ENCODE results near the gene SFTA2. TPM values are rescaled to one million over a fixed set of nuclear protein-coding genes. Genes with fewer than 3 reads are reported as not detected.
"Not testable (repeated sequence)": the region's sequence is repeated elsewhere in the genome, so short reads cannot be mapped to it uniquely, and the experiment has no call there.

Gene SFTA2
- polyA plus RNA-seq, 1 donor from 2014 or later = 0.60 TPM

- Mint-ChIP-seq H3K36me3 (peaks cover 2% of the 10 kb centered on the region), H3K9me3 (no peaks in the 10 kb centered on the region), H3K4me3 (peak overlapping the region in 3 of 4 donors; percentile 80 to 96 (median 94)), H3K4me1 (peaks cover 15 to 22% (median 22%) of the 10 kb centered on the region in 3 donors), H3K27me3 (no peaks in the 10 kb centered on the region), H3K27ac (peak overlapping the region in 2 of 3 donors; percentile 76 to 90)
Observed at GRCh38 chr6:30912746-30913520, 19.0 kb downstream of the SFTA2 start.

- H3K36me3 Mint-ChIP-seq, H3K27me3 Mint-ChIP-seq, H3K27ac Mint-ChIP-seq, H3K9me3 Mint-ChIP-seq: not testable (repeated sequence)
- Mint-ChIP-seq H3K4me1 (peaks cover 19 to 23% (median 22%) of the 10 kb centered on the region in 3 donors), H3K4me3 (peak overlapping the region in 1 of 4 donors; percentile 96)
Observed at GRCh38 chr6:30910473-30910872, 21.5 kb downstream of the SFTA2 start.

- H3K9me3 Mint-ChIP-seq = no peaks in the 10 kb centered on the region
Observed at GRCh38 chr6:30908700-30909099, 23.3 kb downstream of the SFTA2 start.

GRCh38 chr6:30907758-30908591 is 24.0 kb downstream of the SFTA2 start, which contains the start of gene GTF2H4:
Gene GTF2H4, plus strand, starts transcription at chr6:30908207.
- no peaks in the 10 kb centered on the region for H3K9me3 Mint-ChIP-seq
- no peaks in the 10 kb centered on the region for H3K27me3 Mint-ChIP-seq
- H3K4me3 Mint-ChIP-seq = peak within 1 kb of the TSS; percentile 96 to 99 (median 99)
- peaks cover 14 to 19% (median 18%) of the 10 kb centered on the region in 3 donors for H3K4me1 Mint-ChIP-seq
- peaks cover 2% of the 10 kb centered on the region for H3K36me3 Mint-ChIP-seq
- H3K27ac Mint-ChIP-seq = peak within 1 kb of the TSS; percentile 40 to 64 (median 61)

More at GRCh38 chr6:30908700-30909099, 23.3 kb downstream of the SFTA2 start:
- Mint-ChIP-seq H3K4me3 (peak overlapping the region; percentile 96 to 99 (median 99)), H3K27me3 (no peaks in the 10 kb centered on the region), H3K27ac (no peak overlapping the region), H3K36me3 (peaks cover 2% of the 10 kb centered on the region), H3K4me1 (peaks cover 17 to 18% (median 18%) of the 10 kb centered on the region in 3 donors)

- not testable (repeated sequence) for H3K36me3 Mint-ChIP-seq, H3K9me3 Mint-ChIP-seq, H3K27me3 Mint-ChIP-seq
- Mint-ChIP-seq H3K27ac (peak overlapping the region in 1 of 3 donors; percentile 14), H3K4me3 (peak overlapping the region; percentile 96 to 99 (median 99)), H3K4me1 (peaks cover 20 to 25% (median 23%) of the 10 kb centered on the region in 3 donors)
Observed at GRCh38 chr6:30907290-30907757, 24.6 kb downstream of the SFTA2 start.

GRCh38 chr6:30903236-30903635 is 28.7 kb downstream of the SFTA2 start:
- no peaks in the 10 kb centered on the region for H3K27me3 Mint-ChIP-seq
- H3K4me3 Mint-ChIP-seq = peak overlapping the region in 2 of 4 donors; percentile 5 to 27
- no peaks in the 10 kb centered on the region for H3K9me3 Mint-ChIP-seq
- no peak overlapping the region for H3K27ac Mint-ChIP-seq
- H3K36me3 Mint-ChIP-seq = no peaks in the 10 kb centered on the region
- H3K4me1 Mint-ChIP-seq = peaks cover 15 to 19% (median 19%) of the 10 kb centered on the region in 3 donors

- H3K9me3 Mint-ChIP-seq = no peaks in the 10 kb centered on the region
- H3K4me3 Mint-ChIP-seq = peak overlapping the region in 3 of 4 donors; percentile 5 to 87 (median 5)
- H3K27ac Mint-ChIP-seq = peak overlapping the region in 2 of 3 donors; percentile 8 to 77
- H3K36me3 Mint-ChIP-seq = no peaks in the 10 kb centered on the region
- peaks cover 10 to 15% (median 15%) of the 10 kb centered on the region in 3 donors for H3K4me1 Mint-ChIP-seq
- H3K27me3 Mint-ChIP-seq = no peaks in the 10 kb centered on the region
Observed at GRCh38 chr6:30902709-30903108, 29.3 kb downstream of the SFTA2 start.

GRCh38 chr6:30902196-30902595 is 29.8 kb downstream of the SFTA2 start:
- peak overlapping the region in 3 of 4 donors; percentile 5 to 87 (median 5) for H3K4me3 Mint-ChIP-seq
- peaks cover 9 to 14% (median 12%) of the 10 kb centered on the region in 3 donors for H3K4me1 Mint-ChIP-seq
- H3K36me3 Mint-ChIP-seq, H3K9me3 Mint-ChIP-seq, H3K27me3 Mint-ChIP-seq: not testable (repeated sequence)
- H3K27ac Mint-ChIP-seq = peak overlapping the region in 2 of 3 donors; percentile 8 to 77

GRCh38 chr6:30901436-30901835 is 30.5 kb downstream of the SFTA2 start:
- no peak overlapping the region for H3K27ac Mint-ChIP-seq
- H3K4me1 Mint-ChIP-seq = peaks cover 9 to 12% (median 11%) of the 10 kb centered on the region in 3 donors
- no peaks in the 10 kb centered on the region for H3K9me3 Mint-ChIP-seq
- no peaks in the 10 kb centered on the region for H3K36me3 Mint-ChIP-seq
- H3K4me3 Mint-ChIP-seq = no peak overlapping the region
- H3K27me3 Mint-ChIP-seq = no peaks in the 10 kb centered on the region

GRCh38 chr6:30900863-30901417 is 31.0 kb downstream of the SFTA2 start:
- no peaks in the 10 kb centered on the region for H3K9me3 Mint-ChIP-seq
- H3K4me3 Mint-ChIP-seq = no peak overlapping the region

GRCh38 chr6:30898750-30899360 is 33.1 kb downstream of the SFTA2 start:
- H3K27ac Mint-ChIP-seq = peak overlapping the region in 1 of 3 donors; percentile 53
- peaks cover 6% of the 10 kb centered on the region for H3K36me3 Mint-ChIP-seq
- no peaks in the 10 kb centered on the region for H3K9me3 Mint-ChIP-seq
- H3K4me3 Mint-ChIP-seq = no peak overlapping the region
- peaks cover 9 to 13% (median 12%) of the 10 kb centered on the region in 3 donors for H3K4me1 Mint-ChIP-seq
- no peaks in the 10 kb centered on the region for H3K27me3 Mint-ChIP-seq

More at GRCh38 chr6:30900863-30901417, 31.0 kb downstream of the SFTA2 start:
- H3K4me1 Mint-ChIP-seq = peaks cover 9 to 12% (median 11%) of the 10 kb centered on the region in 3 donors
- H3K27me3 Mint-ChIP-seq = no peaks in the 10 kb centered on the region
- peak overlapping the region in 1 of 3 donors; percentile 31 for H3K27ac Mint-ChIP-seq
- H3K36me3 Mint-ChIP-seq = no peaks in the 10 kb centered on the region

- peaks cover 6% of the 10 kb centered on the region for H3K36me3 Mint-ChIP-seq
- no peak overlapping the region for H3K4me3 Mint-ChIP-seq
Observed at GRCh38 chr6:30897882-30898281, 34.1 kb downstream of the SFTA2 start.

GRCh38 chr6:30896541-30896940 is 35.4 kb downstream of the SFTA2 start:
- Mint-ChIP-seq H3K9me3 (no peaks in the 10 kb centered on the region), H3K4me1 (peaks cover 0 to 4% (median 0%) of the 10 kb centered on the region in 3 donors), H3K4me3 (no peak overlapping the region), H3K27ac (no peak overlapping the region), H3K27me3 (peaks cover 3% of the 10 kb centered on the region), H3K36me3 (peaks cover 8% of the 10 kb centered on the region)

More at GRCh38 chr6:30897882-30898281, 34.1 kb downstream of the SFTA2 start:
- no peaks in the 10 kb centered on the region for H3K27me3 Mint-ChIP-seq
- peaks cover 6 to 10% (median 8%) of the 10 kb centered on the region in 3 donors for H3K4me1 Mint-ChIP-seq
- no peaks in the 10 kb centered on the region for H3K9me3 Mint-ChIP-seq
- H3K27ac Mint-ChIP-seq = no peak overlapping the region

- Mint-ChIP-seq H3K9me3 (no peaks in the 10 kb centered on the region), H3K27me3 (peaks cover 3% of the 10 kb centered on the region), H3K27ac (no peak overlapping the region), H3K4me3 (no peak overlapping the region), H3K4me1 (peaks cover 0 to 4% (median 0%) of the 10 kb centered on the region in 3 donors), H3K36me3 (peaks cover 8% of the 10 kb centered on the region)
Observed at GRCh38 chr6:30895343-30895742, 36.6 kb downstream of the SFTA2 start.

Measured in IgD-negative memory B cell (primary cell).